Ovary (tissue), 9 donors: Measurements from ENCODE around the gene YIPF2. TPM values are rescaled to one million over a fixed set of nuclear protein-coding genes. Genes with fewer than 3 reads are reported as not detected.

ENCODE experiments used
- DNase-seq, 5 donors: peaks; one replicate each; pipeline ENCODE4 v3.0.0-alpha.2; 2019 to 2020
- H3K27ac ChIP-seq, 2 donors: fragments of 200-600 bp; one replicate each; pipeline versions ENCODE4 v1.5.1 to v1.8.0; 2019 to 2022
- H3K27me3 ChIP-seq: fragments of 200-600 bp; one replicate; pipeline ENCODE4 v1.8.0; 2022
- H3K36me3 ChIP-seq: fragments of 200-600 bp; sonication (generic); one replicate; pipeline ENCODE4 v1.5.1; 2019
- H3K4me1 ChIP-seq: one replicate; pipeline ENCODE4 v1.8.1; 2013; ENCODE audit warnings: mild to moderate bottlenecking, moderate library complexity; ENCODE audit not compliant: insufficient read depth
- H3K4me3 ChIP-seq: fragments of 200-600 bp; sonication (generic); one replicate; pipeline ENCODE4 v1.5.1; 2017
- H3K9me3 ChIP-seq, 2 donors: fragments of 200-600 bp in 1 of 2; sonication (generic) in 1 of 2; one replicate each; pipeline versions ENCODE4 v1.5.1 to v1.8.1; 2013 to 2019; ENCODE audit warnings: mild to moderate bottlenecking in 1 of 2, moderate library complexity in 1 of 2
- EP300 ChIP-seq: sonication (generic); formaldehyde crosslinking; IDR thresholded peaks from one replicate; pipeline ENCODE4 v1.6.1; 2017; ENCODE audit warnings: antibody characterized with exemption
- POLR2A ChIP-seq: fragments of 450-650 bp; IDR thresholded peaks from one replicate; pipeline ENCODE4 v1.6.1; 2017; ENCODE audit warnings: antibody characterized with exemption, mild to moderate bottlenecking, moderate library complexity
- WGBS, 3 donors: extraction: QIAGEN DNeasy Blood & Tissue Kit in 1 of 3; methylation state at CpG; one replicate each; pipeline versions ENCODE4 v1.1.5 to v1.1.7; 2013 to 2017; 5-methylcytosine and 5-hydroxymethylcytosine counted together
- intact Hi-C, 4 donors: fragments of 100-400 bp; cut with DNase I; formaldehyde crosslinking; loops; one replicate each; pipeline versions ENCODE4 v1.11.0 to v1.15.1; 2022 to 2023
- polyA plus RNA-seq, 2 donors: library from polyadenylated mRNA; stranded (reverse); fragments of 200-250 nt in 1 of 2; fragments of 350-450 nt in 1 of 2; fragmentation: Illumina TruSeq in 1 of 2; extraction: RNeasy Lipid Tissue Mini Kit (QIAGEN cat#74804) in 1 of 2; gene quantifications; one replicate each; pipeline ENCODE4 v1.2.3, GENCODE V29; 2013 to 2014
- total RNA-seq, 7 donors: library from RNA; depleted of rRNA in 2 of 7; stranded (reverse); fragments of >200 nt in 2 of 7; fragmentation: NEBNext Ultra II Directional in 3 of 7; extraction: Animal tissue kit (Norgen Biotek cat#: 25700) in 3 of 7; gene quantifications; one replicate each; pipeline versions ENCODE4 v1.1.0 to v1.2.4, GENCODE V29; 2016 to 2023
- TF ChIP-seq, protein P1 (sequence below), 3 donors: fragments of 450-650 bp in 2 of 3; fragments of 200-600 bp in 1 of 3; IDR thresholded peaks; one replicate each; pipeline versions ENCODE4 v1.5.1 to v1.8.0; 2016 to 2022; ENCODE audit warnings: antibody characterized with exemption in 3 of 3, mild to moderate bottlenecking in 1 of 3
- donor health status: DM: no; HTN: no; CAD: no; lungs with moderate emphysema.
- donor health status: DM: no; HTN: no; CAD: no.
- donor health status: Bipolar disorder and iron deficiency.
- donor health status: DM: yes; HTN: yes; CAD: no.
- donor health status: DM: no; HTN: no; CAD: no.
- donor health status: DM: yes; HTN: yes; CAD: no.

The YIPF2 gene
- total and polyA plus RNA-seq, 9 donors: 10.3 to 66.4 (median 45.7) TPM

DNA sequence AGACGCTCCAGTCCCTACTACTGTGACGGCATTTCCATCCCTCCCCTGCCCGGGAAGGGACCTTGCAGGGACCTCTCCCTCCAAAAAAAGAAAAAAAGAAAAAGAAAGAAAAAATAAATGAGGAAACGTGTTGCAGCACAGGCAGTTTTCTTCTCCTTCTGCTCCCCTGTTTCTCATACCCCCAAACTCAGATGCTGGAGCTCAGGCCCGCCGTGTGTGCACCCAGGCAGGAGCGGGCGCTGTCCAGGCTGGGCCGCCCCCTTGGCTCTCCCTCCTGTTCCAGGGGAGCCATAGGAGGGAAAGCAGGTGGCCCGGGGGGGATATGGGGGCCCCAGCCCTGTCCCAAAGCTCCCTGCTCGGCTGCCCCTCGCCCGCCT, 5.8 kb downstream of the YIPF2 start:
- TF ChIP-seq, protein P1, sequence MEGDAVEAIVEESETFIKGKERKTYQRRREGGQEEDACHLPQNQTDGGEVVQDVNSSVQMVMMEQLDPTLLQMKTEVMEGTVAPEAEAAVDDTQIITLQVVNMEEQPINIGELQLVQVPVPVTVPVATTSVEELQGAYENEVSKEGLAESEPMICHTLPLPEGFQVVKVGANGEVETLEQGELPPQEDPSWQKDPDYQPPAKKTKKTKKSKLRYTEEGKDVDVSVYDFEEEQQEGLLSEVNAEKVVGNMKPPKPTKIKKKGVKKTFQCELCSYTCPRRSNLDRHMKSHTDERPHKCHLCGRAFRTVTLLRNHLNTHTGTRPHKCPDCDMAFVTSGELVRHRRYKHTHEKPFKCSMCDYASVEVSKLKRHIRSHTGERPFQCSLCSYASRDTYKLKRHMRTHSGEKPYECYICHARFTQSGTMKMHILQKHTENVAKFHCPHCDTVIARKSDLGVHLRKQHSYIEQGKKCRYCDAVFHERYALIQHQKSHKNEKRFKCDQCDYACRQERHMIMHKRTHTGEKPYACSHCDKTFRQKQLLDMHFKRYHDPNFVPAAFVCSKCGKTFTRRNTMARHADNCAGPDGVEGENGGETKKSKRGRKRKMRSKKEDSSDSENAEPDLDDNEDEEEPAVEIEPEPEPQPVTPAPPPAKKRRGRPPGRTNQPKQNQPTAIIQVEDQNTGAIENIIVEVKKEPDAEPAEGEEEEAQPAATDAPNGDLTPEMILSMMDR (IDR thresholded peaks at IDR 0.05): no peak
- TF ChIP-seq POLR2A: no peak
- no peak for TF ChIP-seq EP300
- Histone ChIP-seq H3K27me3 (no peaks in the 10 kb centered on the region), H3K27ac (no peak overlapping the region), H3K9me3 (no peaks in the 10 kb centered on the region), H3K4me1 (peaks cover 5% of the 10 kb centered on the region), H3K4me3 (no peak overlapping the region), H3K36me3 (no peaks in the 10 kb centered on the region)
- intact Hi-C loops: loop anchor here in 1 of 4 donors (10.0 kb wide), 1 partner anchor 48 kb away; the partner anchor contains the start of gene CARM1
- WGBS, 3 donors: 80 to 82% (median 81%) methylated on average over 13 of the region's 13 CpGs
- no peak for DNase-seq

GRCh38 chr19:10921910-10922637, 6.4 kb downstream of the YIPF2 start:
- WGBS, 3 donors: 70 to 75% (median 70%) methylated on average over 33 of the region's 33 CpGs
- H3K4me1 ChIP-seq: peaks cover 2% of the 10 kb centered on the region
- H3K4me3 ChIP-seq: no peak overlapping the region
- no peaks in the 10 kb centered on the region for H3K27me3 ChIP-seq
- TF ChIP-seq POLR2A: no peak
- TF ChIP-seq EP300: no peak
- TF ChIP-seq, protein P1 (IDR thresholded peaks at IDR 0.05): no peak
- no peaks in the 10 kb centered on the region for H3K9me3 ChIP-seq
- no peak overlapping the region for H3K27ac ChIP-seq
- DNase-seq: no peak
- intact Hi-C loops: loop anchor here in 1 of 4 donors (10.0 kb wide), 1 partner anchor 47 kb away; the partner anchor contains the start of gene CARM1
- H3K36me3 ChIP-seq: no peaks in the 10 kb centered on the region

- intact Hi-C loops: loop anchor here in 1 of 4 donors (10.0 kb wide), 1 partner anchor 47 kb away; the partner anchor contains the start of gene CARM1
- H3K4me1 ChIP-seq: peaks cover 2% of the 10 kb centered on the region
- 80 to 82% (median 80%) methylated on average over 41 to 43 of the region's 43 CpGs for WGBS, 3 donors
- TF ChIP-seq EP300: no peak
- TF ChIP-seq, protein P1 (IDR thresholded peaks at IDR 0.05): no peak
- TF ChIP-seq POLR2A: no peak
- H3K36me3 ChIP-seq: no peaks in the 10 kb centered on the region
- H3K9me3 ChIP-seq: no peaks in the 10 kb centered on the region
- H3K27me3 ChIP-seq: no peaks in the 10 kb centered on the region
- no peak overlapping the region for H3K4me3 ChIP-seq
- H3K27ac ChIP-seq: no peak overlapping the region
- DNase-seq: no peak
Observed at GRCh38 chr19:10921199-10921909, 7.1 kb downstream of the YIPF2 start.

DNA sequence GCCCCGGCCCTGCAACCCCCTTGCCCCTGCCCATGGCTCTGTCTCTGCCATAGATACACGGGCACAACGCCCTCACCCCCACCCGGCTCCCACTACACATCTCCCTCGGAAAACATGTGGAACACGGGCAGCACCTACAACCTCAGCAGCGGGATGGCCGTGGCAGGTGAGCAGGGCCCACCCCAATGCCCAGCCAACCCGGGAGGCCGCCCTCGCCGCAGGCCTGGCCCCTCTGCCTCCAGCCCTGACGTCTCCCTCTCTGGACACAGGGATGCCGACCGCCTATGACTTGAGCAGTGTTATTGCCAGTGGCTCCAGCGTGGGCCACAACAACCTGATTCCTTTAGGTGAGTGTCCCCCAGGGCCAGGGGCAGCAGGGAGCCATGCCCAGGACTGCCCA, 7.7 kb downstream of the YIPF2 start:
- H3K4me1 ChIP-seq: peaks cover 2% of the 10 kb centered on the region
- TF ChIP-seq POLR2A (no peak), EP300 (no peak)
- TF ChIP-seq, protein P1 (IDR thresholded peaks at IDR 0.05): no peak
- intact Hi-C loops: loop anchor here in 1 of 4 donors (10.0 kb wide), 1 partner anchor 46 kb away; the partner anchor contains the start of gene CARM1
- H3K27ac ChIP-seq: no peak overlapping the region
- DNase-seq: no peak
- H3K36me3 ChIP-seq: no peaks in the 10 kb centered on the region
- H3K9me3 ChIP-seq: no peaks in the 10 kb centered on the region
- 75 to 78% (median 76%) methylated on average over 14 to 16 of the region's 16 CpGs for WGBS, 3 donors
- no peaks in the 10 kb centered on the region for H3K27me3 ChIP-seq
- H3K4me3 ChIP-seq: no peak overlapping the region
